ENCODE measurements around the gene FAM81B.

- TF ChIP-seq CTCF (IDR thresholded peaks at IDR 0.05) (no peak), POLR2AphosphoS5 (IDR thresholded peaks at IDR 0.05) (no peak)
Observed at GRCh38 chr5:95375591-95375990, 15.6 kb upstream of the FAM81B start.
